HEK293 (cell line): ENCODE results near the gene AMZ1.

Source experiments
- CTCF ChIA-PET: fragments of 350-600 bp; formaldehyde crosslinking; extraction: SDS; loops from one replicate; lab custom pipeline; 2021; ENCODE audit warnings: antibody characterized with exemption; lab: Yijun Ruan, JAX
- POLR2A ChIA-PET: fragments of 300-600 bp; formaldehyde crosslinking; extraction: SDS; loops from one replicate; lab custom pipeline; 2020; ENCODE audit warnings: antibody characterized with exemption, inconsistent platforms; lab: Yijun Ruan, JAX
- H3K27ac ChIP-seq: fragments of 200-500 bp; sonication (Bioruptor generic); 2 replicates; pipeline ENCODE4 v1.5.1; 2014; ENCODE audit warnings: low read depth, low read length, control low read depth, inconsistent platforms; ENCODE audit errors: extremely low read depth
- H3K36me3 ChIP-seq, 2 experiments: fragments of 200-500 bp in 1 of 2; sonication (Bioruptor generic) in 1 of 2; 1 replicate in 1 of 2; 2 replicates in 1 of 2; pipeline ENCODE4 v1.5.1; 2014 to 2017; ENCODE audit warnings: inconsistent platforms in 2 of 2, low read length in 2 of 2; ENCODE audit not compliant: control insufficient read depth in 2 of 2, insufficient read depth in 1 of 2
- H3K4me1 ChIP-seq: fragments of 200-500 bp; sonication (Bioruptor generic); 2 replicates; pipeline ENCODE4 v1.5.1; 2014; ENCODE audit warnings: mild to moderate bottlenecking, low read length, inconsistent platforms; ENCODE audit not compliant: control insufficient read depth, insufficient read depth
- H3K4me3 ChIP-seq: 2 replicates; pipeline ENCODE4 v1.5.1; 2011; ENCODE audit warnings: low read depth, mild to moderate bottlenecking, control low read depth, low read length, moderate library complexity
- H3K9me3 ChIP-seq: fragments of 200-500 bp; sonication (Bioruptor generic); 2 replicates; pipeline ENCODE4 v1.5.1; 2014; ENCODE audit warnings: low read depth, low read length, inconsistent platforms; ENCODE audit not compliant: control insufficient read depth, insufficient read depth
- GFI1B ChIP-seq: fragments of 450-650 bp; formaldehyde crosslinking; IDR thresholded peaks from 2 replicates; pipeline ENCODE4 v1.5.1; 2016; ENCODE audit warnings: missing biosample characterization, missing genetic modification characterization
- GLIS1 ChIP-seq: fragments of 450-650 bp; formaldehyde crosslinking; IDR thresholded peaks from 2 replicates; pipeline ENCODE4 v1.5.1; 2016; ENCODE audit warnings: missing biosample characterization, missing genetic modification characterization
- IKZF3 ChIP-seq: fragments of 450-650 bp; IDR thresholded peaks from 2 replicates; pipeline ENCODE4 v1.5.0; 2018; ENCODE audit warnings: missing biosample characterization, mild to moderate bottlenecking, missing genetic modification characterization, moderate library complexity
- KLF10 ChIP-seq: fragments of 450-650 bp; IDR thresholded peaks from 2 replicates; pipeline ENCODE4 v1.5.1; 2018; ENCODE audit warnings: missing biosample characterization, mild to moderate bottlenecking, missing genetic modification characterization
- OSR2 ChIP-seq: fragments of 450-650 bp; formaldehyde crosslinking; IDR thresholded peaks from 2 replicates; pipeline ENCODE4 v1.5.1; 2016; ENCODE audit warnings: missing biosample characterization, missing genetic modification characterization
- REPIN1 ChIP-seq: fragments of 450-650 bp; formaldehyde crosslinking; IDR thresholded peaks from 2 replicates; pipeline ENCODE4 v1.5.1; 2017; ENCODE audit warnings: missing biosample characterization, missing genetic modification characterization, low read depth
- TRIM28 ChIP-seq: IDR thresholded peaks from 2 replicates; pipeline ENCODE4 v1.6.1; 2011; ENCODE audit warnings: low read length, control low read depth, borderline replicate concordance
- ZBTB1 ChIP-seq: fragments of 450-650 bp; formaldehyde crosslinking; IDR thresholded peaks from 2 replicates; pipeline ENCODE4 v1.5.1; 2016; ENCODE audit warnings: missing biosample characterization, missing genetic modification characterization
- ZIC2 ChIP-seq: fragments of 450-650 bp; formaldehyde crosslinking; IDR thresholded peaks from 2 replicates; pipeline ENCODE4 v1.5.1; 2016; ENCODE audit warnings: missing biosample characterization, missing genetic modification characterization
- ZNF121 ChIP-seq: fragments of 450-650 bp; formaldehyde crosslinking; IDR thresholded peaks from 2 replicates; pipeline ENCODE4 v1.5.1; 2016; ENCODE audit warnings: missing biosample characterization, missing genetic modification characterization
- ZNF239 ChIP-seq: fragments of 450-650 bp; formaldehyde crosslinking; IDR thresholded peaks from 2 replicates; pipeline ENCODE4 v1.5.1; 2016; ENCODE audit warnings: missing biosample characterization, missing genetic modification characterization
- ZNF274 ChIP-seq, 2 experiments: fragments of 200-500 bp in 1 of 2; fragments of 450-650 bp in 1 of 2; sonication (Bioruptor generic) in 1 of 2; formaldehyde crosslinking in 1 of 2; IDR thresholded peaks; 2 replicates each; pipeline versions ENCODE4 v1.5.1 to v1.6.1; 2014 to 2016; ENCODE audit warnings: borderline replicate concordance in 1 of 2, inconsistent platforms in 1 of 2, low read length in 1 of 2, missing biosample characterization in 1 of 2, missing genetic modification characterization in 1 of 2
- ZNF311 ChIP-seq: fragments of 450-650 bp; formaldehyde crosslinking; IDR thresholded peaks from 2 replicates; pipeline ENCODE4 v1.5.1; 2017; ENCODE audit warnings: missing biosample characterization, missing genetic modification characterization, borderline replicate concordance
- ZNF394 ChIP-seq: fragments of 450-650 bp; formaldehyde crosslinking; IDR thresholded peaks from 2 replicates; pipeline ENCODE4 v1.5.1; 2016; ENCODE audit warnings: missing biosample characterization, missing genetic modification characterization, mild to moderate bottlenecking, moderate library complexity, borderline replicate concordance
- ZNF423 ChIP-seq: fragments of 450-650 bp; formaldehyde crosslinking; IDR thresholded peaks from 2 replicates; pipeline ENCODE4 v1.5.1; 2016; ENCODE audit warnings: missing biosample characterization, missing genetic modification characterization
- ZNF501 ChIP-seq: fragments of 450-650 bp; formaldehyde crosslinking; IDR thresholded peaks from 2 replicates; pipeline ENCODE4 v1.5.1; 2016; ENCODE audit warnings: missing biosample characterization, missing genetic modification characterization
- ZNF558 ChIP-seq: fragments of 450-650 bp; formaldehyde crosslinking; IDR thresholded peaks from 2 replicates; pipeline ENCODE4 v1.5.1; 2016; ENCODE audit warnings: missing biosample characterization, missing genetic modification characterization
- ZNF585B ChIP-seq: fragments of 450-650 bp; formaldehyde crosslinking; IDR thresholded peaks from 2 replicates; pipeline ENCODE4 v1.5.1; 2016; ENCODE audit warnings: missing biosample characterization, missing genetic modification characterization
- ZNF600 ChIP-seq: fragments of 450-650 bp; formaldehyde crosslinking; IDR thresholded peaks from 2 replicates; pipeline ENCODE4 v1.5.1; 2016; ENCODE audit warnings: missing biosample characterization, missing genetic modification characterization
- ZNF843 ChIP-seq: fragments of 450-650 bp; formaldehyde crosslinking; IDR thresholded peaks from 2 replicates; pipeline ENCODE4 v1.5.1; 2016; ENCODE audit warnings: missing biosample characterization, missing genetic modification characterization
- TF ChIP-seq, protein P1 (sequence below): fragments of 450-650 bp; formaldehyde crosslinking; IDR thresholded peaks from 2 replicates; pipeline ENCODE4 v1.5.1; 2016; ENCODE audit warnings: missing biosample characterization, missing genetic modification characterization
- TF ChIP-seq, protein P2 (sequence below): fragments of 450-650 bp; formaldehyde crosslinking; IDR thresholded peaks from 2 replicates; pipeline ENCODE4 v1.5.1; 2016; ENCODE audit warnings: missing biosample characterization, missing genetic modification characterization
- TF ChIP-seq, protein P3 (sequence below): sonication (generic); formaldehyde crosslinking; IDR thresholded peaks from 2 replicates; pipeline ENCODE4 v1.8.1; 2022; ENCODE audit warnings: mild to moderate bottlenecking, moderate library complexity, missing genetic modification reagents

The AMZ1 gene

DNA sequence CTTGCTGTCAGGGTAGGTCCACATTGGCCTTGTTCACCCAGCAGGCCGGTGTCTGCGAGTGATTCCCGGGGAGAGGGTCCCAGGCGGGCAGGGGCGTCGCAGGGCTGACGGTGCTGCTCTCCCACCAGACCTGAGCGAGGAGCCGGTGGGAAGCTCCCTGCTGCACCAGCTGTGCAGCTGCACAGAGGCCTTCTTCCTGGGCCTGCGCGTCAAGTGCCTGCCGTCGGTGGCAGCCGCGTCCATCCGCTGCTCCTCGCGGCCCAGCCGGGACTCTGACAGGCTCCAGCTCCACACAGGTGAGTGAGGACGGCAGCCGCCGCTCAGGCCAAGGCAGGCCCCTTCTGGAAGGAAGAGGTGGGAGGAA lies 14.6 kb downstream of the AMZ1 start:
- POLR2A ChIA-PET = no interaction called here
- no peaks in the 10 kb centered on the region for H3K9me3 ChIP-seq
- CTCF ChIA-PET = interaction anchor here (0.7 to 1.2 kb wide), 2 partner anchors 11 to 55 kb away, joined by 3 to 4 read pairs; no protein-coding TSS in a partner anchor

DNA sequence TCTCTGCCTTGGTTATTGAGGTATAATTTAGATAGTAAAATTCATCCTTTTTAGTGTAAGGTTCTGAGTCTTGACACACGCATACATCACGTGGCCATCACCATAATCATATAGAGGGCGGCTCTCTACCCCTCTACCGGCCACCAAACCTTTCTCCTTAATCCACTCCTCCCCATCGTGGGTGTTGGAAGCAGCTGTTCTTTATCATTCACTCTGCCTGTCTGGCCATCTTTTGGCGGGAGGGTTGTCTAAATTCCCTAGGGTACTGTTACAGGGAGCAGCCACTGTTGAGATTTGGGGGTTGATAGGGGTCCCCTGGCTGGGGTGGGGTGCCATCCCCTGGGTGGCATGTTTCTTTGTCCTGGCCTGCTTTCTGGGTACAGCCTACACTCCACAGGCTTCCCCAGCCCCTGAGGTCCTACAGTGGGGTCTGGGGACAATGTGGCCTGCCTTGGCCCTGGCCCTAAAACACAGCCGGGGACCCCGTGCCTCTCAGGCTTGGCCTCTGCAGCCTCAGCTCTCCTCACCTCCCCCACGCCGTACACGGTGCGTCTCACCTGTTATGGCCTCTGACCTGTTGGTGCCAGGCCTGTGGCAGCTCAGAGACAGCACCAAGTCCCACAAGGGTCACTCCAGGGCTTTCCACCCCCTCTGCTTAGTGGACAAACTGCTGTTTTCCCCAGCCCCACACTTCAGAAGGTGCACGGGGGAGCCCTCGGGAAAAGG lies 17.5 kb downstream of the AMZ1 start:
- no peaks in the 10 kb centered on the region for H3K36me3 ChIP-seq
- no peaks in the 10 kb centered on the region for H3K9me3 ChIP-seq
- H3K27ac ChIP-seq = no peak overlapping the region
- POLR2A ChIA-PET = no interaction called here
- TF ChIP-seq ZNF501 (tag by site-specific recombination) (no peak), REPIN1 (tag by site-specific recombination) (no peak)
- no peak overlapping the region for H3K4me3 ChIP-seq
- no peaks in the 10 kb centered on the region for H3K4me1 ChIP-seq
- CTCF ChIA-PET = interaction anchor here (0.6 to 2.7 kb wide), 6 partner anchors 13 to 1373 kb away, joined by 3 to 9 read pairs (median 3); no protein-coding TSS in a partner anchor

More for the DNA sequence above, 14.6 kb downstream of the AMZ1 start:
- no peaks in the 10 kb centered on the region for H3K36me3 ChIP-seq
- TF ChIP-seq IKZF3 (tag by site-specific recombination) (no peak), ZNF843 (tag by site-specific recombination) (no peak), GFI1B (tag by site-specific recombination) (no peak), ZNF558 (tag by site-specific recombination) (no peak), ZNF121 (no peak), ZBTB1 (tag by site-specific recombination) (no peak), ZNF394 (tag by site-specific recombination) (no peak), ZNF423 (no peak), KLF10 (tag by site-specific recombination) (no peak), ZNF239 (tag by site-specific recombination) (no peak)
- TF ChIP-seq, protein P1, sequence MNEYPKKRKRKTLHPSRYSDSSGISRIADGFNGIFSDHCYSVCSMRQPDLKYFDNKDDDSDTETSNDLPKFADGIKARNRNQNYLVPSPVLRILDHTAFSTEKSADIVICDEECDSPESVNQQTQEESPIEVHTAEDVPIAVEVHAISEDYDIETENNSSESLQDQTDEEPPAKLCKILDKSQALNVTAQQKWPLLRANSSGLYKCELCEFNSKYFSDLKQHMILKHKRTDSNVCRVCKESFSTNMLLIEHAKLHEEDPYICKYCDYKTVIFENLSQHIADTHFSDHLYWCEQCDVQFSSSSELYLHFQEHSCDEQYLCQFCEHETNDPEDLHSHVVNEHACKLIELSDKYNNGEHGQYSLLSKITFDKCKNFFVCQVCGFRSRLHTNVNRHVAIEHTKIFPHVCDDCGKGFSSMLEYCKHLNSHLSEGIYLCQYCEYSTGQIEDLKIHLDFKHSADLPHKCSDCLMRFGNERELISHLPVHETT (tag by site-specific recombination) = no peak
- TF ChIP-seq, protein P2, sequence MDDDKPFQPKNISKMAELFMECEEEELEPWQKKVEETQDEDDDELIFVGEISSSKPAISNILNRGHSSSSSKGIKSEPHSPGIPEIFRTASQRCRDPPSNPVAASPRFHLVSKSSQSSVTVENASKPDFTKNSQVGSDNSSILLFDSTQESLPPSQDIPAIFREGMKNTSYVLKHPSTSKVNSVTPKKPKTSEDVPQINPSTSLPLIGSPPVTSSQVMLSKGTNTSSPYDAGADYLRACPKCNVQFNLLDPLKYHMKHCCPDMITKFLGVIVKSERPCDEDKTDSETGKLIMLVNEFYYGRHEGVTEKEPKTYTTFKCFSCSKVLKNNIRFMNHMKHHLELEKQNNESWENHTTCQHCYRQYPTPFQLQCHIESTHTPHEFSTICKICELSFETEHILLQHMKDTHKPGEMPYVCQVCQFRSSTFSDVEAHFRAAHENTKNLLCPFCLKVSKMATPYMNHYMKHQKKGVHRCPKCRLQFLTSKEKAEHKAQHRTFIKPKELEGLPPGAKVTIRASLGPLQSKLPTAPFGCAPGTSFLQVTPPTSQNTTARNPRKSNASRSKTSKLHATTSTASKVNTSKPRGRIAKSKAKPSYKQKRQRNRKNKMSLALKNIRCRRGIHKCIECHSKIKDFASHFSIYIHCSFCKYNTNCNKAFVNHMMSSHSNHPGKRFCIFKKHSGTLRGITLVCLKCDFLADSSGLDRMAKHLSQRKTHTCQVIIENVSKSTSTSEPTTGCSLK (tag by site-specific recombination) = no peak
- TF ChIP-seq, protein P3, sequence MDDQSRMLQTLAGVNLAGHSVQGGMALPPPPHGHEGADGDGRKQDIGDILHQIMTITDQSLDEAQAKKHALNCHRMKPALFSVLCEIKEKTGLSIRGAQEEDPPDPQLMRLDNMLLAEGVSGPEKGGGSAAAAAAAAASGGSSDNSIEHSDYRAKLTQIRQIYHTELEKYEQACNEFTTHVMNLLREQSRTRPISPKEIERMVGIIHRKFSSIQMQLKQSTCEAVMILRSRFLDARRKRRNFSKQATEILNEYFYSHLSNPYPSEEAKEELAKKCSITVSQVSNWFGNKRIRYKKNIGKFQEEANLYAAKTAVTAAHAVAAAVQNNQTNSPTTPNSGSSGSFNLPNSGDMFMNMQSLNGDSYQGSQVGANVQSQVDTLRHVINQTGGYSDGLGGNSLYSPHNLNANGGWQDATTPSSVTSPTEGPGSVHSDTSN (CRISPR knock-in tag) = no peak
- H3K4me3 ChIP-seq = no peak overlapping the region
- no peak overlapping the region for H3K27ac ChIP-seq
- no peaks in the 10 kb centered on the region for H3K4me1 ChIP-seq

DNA sequence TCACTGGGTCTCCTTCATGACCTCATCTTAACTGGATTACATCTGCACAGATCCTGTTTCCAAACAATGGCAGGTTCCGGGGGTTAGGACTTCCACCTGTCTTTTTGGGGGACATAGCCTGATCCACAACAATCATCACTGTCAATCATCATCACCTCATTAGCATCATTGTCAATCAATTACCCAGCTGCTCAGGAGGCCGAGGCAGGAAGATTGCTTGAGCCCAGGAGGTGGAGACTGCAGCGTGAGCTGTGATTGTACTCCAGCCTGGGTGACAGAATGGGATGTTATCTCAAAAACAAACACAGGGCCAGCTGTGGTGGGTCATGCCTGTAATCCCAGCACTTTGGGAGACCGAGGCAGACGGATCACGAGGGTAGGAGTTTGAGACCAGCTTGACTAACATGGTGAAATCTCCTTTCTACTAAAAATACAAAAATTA lies 18.7 kb downstream of the AMZ1 start:
- ChIA-PET POLR2A (no interaction called here), CTCF (interaction anchor here (0.6 to 5.2 kb wide), 6 partner anchors 12 to 1925 kb away, joined by 4 to 39 read pairs (median 6); partner anchors contain the start of gene AMZ1)
- no peaks in the 10 kb centered on the region for H3K9me3 ChIP-seq
- TF ChIP-seq OSR2 (peak; percentile 66), ZNF600 (tag by site-specific recombination) (peak; percentile 41; the same call in 1 of the 2 replicates), GLIS1 (peak; percentile 62), ZNF311 (tag by site-specific recombination) (no peak), ZNF585B (tag by site-specific recombination) (peak; percentile 38), ZIC2 (tag by site-specific recombination) (peak; percentile 33; the same call in 1 of the 2 replicates), TRIM28 (0 out of 2 replicates have a peak, but pooled peaks have one; percentile 53), ZNF274 (IDR thresholded peaks at IDR 0.05; ENCODE audit: low read length) (no peak), ZNF274 (tag by site-specific recombination; IDR thresholded peaks at IDR 0.05; ENCODE audit: borderline replicate concordance) (no peak)
- no peaks in the 10 kb centered on the region for H3K4me1 ChIP-seq
- H3K4me3 ChIP-seq = no peak overlapping the region
- H3K27ac ChIP-seq = no peak overlapping the region
- no peaks in the 10 kb centered on the region for H3K36me3 ChIP-seq
